ENCODE results near the gene NCOA1.
"Not testable (repeated sequence)": the region's sequence is repeated elsewhere in the genome, so short reads cannot be mapped to it uniquely, and the experiment has no call there.

NCOA1 gene

DNA sequence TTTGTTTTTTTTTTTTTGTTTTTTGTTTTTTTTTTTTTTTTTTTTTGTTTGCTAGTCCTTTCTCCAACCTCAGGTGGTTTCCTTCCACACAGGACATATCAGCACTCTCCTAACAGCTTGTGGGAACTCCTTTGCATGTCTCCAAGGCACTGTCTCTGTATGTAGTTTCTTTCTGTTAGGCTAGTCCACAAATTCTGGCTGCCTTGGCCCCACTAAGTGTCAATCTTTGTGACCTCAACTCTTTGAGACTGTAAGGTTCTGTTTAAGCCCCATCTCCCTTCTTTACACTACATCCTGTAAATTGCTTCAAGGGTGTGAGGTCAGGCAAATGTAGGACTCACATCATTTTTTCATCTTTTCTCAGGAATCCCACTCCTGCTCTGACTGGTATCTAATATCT is 85.1 kb downstream of the NCOA1 start:
- no peak for DNase-seq (ENCODE audit: low read depth, low spot score)

DNA sequence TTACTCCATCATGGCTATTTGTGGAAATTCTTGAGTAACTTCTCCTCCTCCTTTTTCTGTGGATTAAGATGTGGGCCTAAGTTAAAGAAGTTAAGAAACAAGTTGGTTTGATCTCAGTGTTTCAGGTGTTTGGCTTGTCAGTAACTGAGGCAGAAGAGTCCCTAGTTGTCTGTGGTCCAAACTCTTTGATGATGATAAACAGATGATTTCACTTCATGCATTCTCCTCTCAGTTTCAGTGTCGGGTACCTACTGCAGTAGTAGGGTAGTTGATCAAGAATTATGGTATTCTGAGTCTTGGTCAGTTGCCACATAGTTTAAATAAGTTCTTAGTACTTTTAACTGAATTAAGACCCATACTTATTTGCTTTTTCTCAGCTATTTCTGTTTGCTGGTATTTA is 85.6 kb downstream of the NCOA1 start:
- DNase-seq (ENCODE audit: low read depth, low spot score), result no peak

DNA sequence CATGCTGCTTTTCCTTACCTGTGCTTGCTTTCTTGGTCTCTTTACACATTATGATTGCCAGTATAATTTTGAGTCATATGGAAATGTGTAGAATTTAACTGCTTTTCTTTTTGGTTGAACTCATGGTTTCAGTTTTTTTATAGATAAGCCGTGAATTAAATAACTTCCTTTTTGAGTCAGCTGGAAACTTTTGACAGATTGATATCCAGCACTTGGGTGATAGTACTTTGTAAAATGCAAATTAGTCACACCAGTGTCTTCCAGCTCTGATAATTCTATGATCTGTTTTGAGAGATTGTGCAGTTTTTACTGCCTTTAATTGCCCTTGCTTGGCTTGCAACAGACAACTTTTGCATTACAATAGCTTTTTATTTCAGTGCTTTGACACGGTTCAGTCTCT is 86.4 kb downstream of the NCOA1 start:
- no peak for DNase-seq (ENCODE audit: low read depth, low spot score)

DNA sequence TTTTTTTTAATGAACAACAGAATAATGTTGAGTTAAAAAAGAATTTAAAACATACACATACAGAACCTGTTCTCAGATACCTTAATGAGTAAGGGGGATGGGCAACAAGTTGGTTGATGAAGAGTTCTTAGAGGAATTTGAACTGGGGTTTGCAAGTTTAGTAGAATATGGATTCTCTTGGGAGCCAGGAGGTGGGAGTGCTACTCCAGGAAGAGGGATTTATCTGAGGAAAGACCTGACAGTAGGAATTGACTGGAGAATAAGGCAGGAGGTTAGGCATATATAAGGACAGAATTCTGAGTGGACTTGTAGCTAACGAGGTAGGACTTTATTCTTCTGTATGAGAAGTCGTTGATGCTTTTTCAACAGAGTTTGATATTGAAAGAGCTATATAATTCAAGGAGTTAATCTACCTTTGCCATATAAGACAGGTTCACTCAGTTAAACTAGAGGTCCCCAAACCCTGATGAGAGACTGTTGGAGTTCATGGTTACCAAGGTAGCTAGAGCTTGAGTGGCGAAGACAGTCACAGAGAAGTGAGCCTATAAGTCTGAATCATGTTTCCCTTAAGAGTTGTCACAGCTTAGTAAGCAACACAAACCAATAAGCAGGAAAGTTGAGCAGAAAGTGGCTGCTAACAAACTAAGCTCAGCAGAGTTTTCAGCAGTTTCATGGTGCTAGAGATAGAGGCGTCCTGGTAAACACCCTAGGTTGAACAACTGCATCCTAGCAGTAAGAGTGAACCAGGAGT is 88.2 kb downstream of the NCOA1 start:
- no peak for DNase-seq (ENCODE audit: low read depth, low spot score)

DNA sequence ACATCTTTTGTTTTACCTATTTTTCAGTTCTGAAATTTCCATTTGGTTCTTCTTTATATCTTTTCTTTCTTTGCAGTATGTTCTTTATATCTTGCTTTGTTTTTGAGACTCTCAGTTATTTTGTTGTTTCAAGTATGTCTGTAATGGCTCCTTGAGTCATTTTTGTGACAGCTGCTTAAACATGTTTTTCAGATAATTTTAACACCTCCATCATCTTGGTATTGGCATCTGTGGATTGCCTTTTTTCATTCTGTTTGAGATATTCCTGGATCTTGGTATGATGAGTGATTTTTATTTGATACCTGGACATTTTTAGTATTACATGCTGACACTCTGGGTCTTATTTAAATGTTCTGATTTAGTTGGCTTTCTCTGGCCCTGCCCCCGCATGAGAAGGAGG is 89.5 kb downstream of the NCOA1 start:
- no peak for DNase-seq (ENCODE audit: low read depth, low spot score)

DNA sequence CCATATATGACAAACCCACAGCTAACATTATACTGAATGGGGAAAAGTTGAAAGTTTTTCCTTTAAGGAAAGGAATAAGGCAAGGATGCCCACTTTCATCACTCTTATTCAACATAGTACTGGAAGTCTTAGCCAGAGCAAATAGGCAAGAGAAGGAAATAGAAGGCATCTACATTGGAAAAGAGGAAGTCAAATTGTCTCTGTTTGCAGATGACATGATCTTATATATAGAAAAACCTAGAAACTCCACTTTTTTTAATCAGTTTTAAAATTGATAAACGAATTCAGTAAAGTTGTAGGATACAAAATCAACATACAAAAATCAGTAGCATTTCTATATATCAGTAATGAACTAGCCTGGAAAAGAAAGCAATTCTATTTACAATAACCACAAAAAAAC is 90.9 kb downstream of the NCOA1 start:
- not testable (repeated sequence) for DNase-seq (ENCODE audit: low read depth, low spot score)

DNA sequence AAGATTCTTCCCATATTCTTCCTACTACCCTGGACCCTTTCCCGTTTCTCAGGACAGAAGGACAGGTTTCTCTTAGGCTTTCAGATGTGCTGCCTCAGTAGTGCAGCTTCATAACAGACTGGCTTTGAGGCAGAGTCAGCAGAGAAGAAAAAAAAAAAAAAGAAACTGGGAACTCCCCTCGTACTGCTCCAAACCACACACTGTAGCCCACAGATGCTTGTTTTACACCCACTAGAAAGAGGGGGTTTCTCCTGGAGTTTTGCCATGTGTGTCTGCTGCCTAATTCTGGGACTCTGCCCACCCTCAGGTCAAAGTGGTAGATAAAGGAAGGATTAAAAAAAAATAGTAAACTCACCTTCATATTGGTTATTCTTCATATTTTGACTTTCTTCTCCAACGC is 95.9 kb downstream of the NCOA1 start:
- no peak for DNase-seq (ENCODE audit: low read depth, low spot score)

DNA sequence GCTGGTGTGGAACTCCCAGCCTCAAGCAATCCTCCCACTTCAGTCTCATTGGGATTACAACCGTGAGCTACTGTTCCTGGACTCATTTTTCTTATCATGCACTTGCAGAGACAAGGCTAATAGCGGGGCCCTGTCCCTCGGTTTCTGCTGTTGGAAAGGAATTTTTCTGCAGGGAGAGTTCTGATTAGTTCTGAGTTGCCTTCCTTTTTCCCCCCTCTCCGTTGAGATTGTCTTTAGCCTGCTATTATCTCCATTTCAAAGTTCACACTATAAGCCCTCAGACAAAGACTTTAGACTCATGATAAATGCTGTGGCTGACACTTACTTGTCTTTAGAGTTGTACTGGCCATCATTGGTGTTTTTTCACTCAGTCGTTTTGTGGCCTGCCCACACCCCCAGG is 97.2 kb downstream of the NCOA1 start:
- DNase-seq (ENCODE audit: low read depth, low spot score), result no peak

DNA sequence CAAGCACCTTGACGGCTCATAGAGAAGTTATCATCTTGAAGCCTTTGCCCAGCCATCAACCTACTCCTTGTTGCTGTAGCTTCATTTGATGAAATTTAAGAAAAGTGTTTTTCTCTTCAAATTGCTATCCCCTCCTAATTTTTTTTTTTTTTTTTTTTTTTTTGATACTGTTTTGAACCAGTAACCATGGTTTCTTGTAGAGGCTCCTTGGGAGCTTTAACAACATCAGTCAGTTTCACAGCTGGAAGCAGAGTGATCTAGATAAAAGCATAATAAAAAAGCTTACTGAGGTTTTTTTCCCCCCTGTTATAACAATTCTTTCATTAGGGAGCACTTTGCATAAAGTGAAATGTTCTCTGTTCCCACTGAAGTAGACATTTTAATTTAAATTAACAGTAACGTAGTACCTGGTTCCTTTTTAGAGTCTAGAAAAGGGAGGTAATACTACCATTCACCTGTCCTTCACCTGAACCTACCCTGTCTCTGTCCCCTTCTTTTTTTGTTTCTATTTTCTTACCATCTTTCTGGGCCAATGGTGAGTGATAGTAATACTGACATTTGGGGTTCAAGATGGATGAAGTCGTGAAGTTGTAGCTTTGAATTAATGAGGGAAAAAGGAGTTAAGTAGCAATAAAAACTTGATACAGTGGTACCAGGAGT is 101.5 kb downstream of the NCOA1 start:
- no peak for DNase-seq (ENCODE audit: low read depth, low spot score)

DNA sequence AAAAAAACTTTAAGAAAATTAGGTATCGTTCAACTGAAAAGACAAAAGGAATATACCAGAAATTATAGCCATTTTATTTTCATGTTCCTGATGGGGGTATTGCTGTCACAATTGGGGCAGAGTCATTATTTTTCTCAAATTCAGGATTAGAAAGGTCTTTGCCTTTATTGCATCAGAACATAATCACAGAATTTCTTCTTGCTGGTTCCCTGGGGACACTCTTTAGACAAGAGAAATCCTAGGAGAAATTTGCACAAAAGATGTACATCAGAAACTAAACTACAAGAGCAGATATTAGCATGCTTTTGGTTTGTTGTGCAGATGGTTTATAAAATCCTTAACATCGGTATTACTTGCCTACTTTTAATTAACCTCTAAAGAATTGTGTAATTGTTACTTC is 103.2 kb downstream of the NCOA1 start:
- no peak for DNase-seq (ENCODE audit: low read depth, low spot score)

DNA sequence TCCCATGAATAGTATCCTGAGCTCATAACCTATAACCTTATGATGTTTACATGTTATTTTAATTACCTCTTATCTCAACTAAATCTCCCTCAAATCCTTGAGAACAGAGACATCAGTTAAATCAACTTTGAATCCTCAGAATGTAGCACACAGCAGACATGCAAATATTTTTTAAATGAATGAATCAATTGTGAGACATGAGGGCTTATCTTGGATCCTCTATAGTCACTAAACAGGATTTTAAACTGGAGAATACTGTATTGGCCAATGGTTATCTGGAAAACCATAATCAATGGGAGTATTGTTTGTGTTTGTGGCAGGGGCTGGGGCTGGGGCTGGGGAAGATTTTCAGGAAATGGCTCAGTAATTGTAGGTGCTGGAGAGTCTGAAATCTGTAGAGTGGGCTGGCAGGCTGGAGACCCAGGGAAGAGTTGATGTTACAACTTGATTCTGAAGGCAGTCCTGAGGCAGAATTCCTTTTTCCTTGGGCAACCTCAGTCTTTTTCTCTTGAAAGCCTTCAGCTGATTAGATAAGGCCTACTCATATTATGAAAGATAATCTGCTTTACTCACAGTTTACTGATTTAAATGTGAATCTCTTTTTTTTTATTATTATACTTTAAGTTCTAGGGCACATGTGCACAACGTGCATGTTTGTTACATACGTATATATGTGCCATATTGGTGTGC is 106.3 kb downstream of the NCOA1 start:
- no peak for DNase-seq (ENCODE audit: low read depth, low spot score)

DNA sequence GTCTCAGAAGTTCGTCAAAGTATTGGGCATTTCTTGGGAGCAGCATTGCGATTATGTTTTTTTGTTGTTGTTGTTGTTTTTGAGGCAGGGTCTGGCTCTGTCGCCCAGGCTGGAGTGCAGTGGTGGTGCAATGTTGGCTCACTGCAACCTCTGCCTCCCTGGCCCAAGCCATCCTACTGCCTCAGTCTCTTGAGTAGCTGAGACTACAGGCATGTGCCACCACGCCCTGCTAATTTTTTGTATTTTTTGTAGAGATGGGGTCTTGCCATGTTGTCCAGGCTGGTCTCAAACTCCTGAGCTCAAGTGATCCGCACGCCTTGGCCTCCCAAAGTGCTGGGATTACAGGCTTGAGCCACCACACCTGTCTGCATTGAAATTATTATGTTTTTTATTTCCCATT is 109.1 kb downstream of the NCOA1 start:
- DNase-seq (ENCODE audit: low read depth, low spot score), result not testable (repeated sequence)

DNA sequence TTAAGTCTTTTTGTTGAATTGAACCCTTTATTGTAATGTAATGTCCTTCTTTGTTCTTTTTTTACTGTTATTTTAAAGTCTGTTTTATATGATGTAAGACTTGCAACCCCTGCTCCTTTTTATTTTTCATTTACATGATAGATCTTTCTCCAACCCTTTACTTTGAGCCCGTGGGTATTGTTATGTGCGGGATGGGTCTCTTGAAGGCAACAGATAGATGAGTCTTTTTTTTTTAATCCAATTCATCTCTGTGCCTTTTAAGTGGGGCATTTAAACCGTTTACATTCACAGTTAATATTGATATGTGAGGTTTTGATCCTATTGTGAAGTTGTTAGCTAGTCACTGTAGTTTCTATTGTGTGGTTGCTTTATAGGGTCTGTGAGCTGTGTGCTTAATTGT is 120.6 kb downstream of the NCOA1 start:
- DNase-seq (ENCODE audit: low read depth, low spot score), result no peak

DNA sequence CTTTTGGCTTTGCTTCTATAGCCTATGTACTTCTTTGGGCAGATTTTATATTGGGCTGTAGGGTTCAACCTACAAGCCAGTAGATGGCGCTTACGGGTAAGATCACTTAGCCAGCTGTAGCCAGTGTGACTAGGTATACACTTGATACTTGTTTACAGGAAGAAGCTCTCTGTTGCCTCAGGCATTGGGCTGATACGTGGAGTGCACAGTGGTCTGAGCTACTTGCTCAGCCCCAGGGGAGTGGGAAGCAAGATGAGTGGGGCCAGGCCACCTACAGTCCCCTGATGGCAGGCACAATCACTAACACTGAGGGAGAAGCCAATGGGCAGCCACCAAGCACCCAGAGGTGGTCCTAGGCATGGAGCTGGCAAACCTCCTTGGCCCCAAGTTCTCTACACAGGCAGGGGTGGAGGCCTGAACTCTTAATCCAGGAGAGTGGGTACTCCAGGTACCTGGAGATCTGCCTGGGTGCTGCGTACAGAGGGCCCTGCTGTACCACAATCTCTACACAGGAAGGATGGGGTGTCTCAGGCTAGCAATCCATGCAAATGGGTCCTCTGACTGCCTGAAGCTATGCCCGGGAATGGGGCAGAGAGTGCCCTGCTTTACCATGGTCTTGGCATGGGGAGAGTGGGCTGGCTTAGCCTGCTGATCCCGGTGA is 122.2 kb downstream of the NCOA1 start:
- DNase-seq (ENCODE audit: low read depth, low spot score), result no peak

DNA sequence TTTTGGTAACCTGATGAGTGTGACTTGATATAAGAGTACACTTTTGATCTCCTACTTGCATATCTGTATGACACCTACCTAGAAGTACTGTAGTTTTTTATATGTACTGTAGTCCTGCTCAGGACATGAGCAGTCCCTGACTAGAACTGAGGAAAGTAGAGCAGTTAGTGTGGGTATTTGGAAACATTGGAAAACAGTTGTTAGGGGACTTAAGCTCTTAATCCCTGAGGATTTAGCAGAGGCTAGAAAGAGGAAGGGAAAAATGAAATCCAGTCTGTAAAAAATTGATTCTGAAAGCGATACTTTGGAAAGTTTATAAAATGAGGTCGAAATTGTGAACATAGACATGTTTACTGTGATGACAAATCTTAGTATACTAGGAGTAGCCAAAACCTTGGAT is 125.6 kb downstream of the NCOA1 start:
- DNase-seq (ENCODE audit: low read depth, low spot score), result no peak

DNA sequence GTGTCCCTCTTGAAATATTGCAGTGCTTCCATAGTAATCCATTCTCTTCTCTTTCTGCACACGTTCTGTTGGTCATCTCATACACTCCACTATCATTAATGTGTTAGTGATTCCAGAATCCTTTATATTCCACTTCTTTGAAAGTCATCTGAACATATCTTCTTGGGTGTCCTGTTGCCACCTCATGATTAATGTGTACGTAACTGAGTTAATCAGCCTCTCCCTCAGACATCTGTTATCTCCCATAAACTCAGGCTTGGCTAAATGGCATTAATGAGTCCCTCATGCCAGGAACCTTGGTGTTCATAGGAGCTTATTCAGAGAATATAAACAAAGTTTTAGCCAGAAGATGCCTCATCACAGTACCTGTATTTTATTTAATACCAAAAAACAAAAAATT is 126.4 kb downstream of the NCOA1 start:
- DNase-seq (ENCODE audit: low read depth, low spot score), result no peak

DNA sequence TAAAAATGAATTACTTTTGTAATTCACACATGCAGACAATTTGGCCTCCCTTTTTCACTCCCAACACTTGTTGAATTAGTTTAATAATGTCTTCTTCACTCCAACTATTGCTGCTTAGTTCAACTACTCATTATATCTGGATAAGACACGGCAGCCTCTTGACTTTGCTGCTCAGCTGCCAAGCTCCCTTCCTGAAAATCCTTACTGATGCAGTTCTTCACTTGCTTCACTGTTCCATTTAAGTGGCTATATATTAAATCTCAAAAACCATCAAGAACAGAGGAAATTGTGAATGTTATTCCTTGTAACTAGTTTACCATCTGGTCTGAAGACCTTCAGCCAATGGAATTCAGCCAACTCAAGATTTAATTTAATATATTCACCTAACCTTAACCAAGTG is 127.1 kb downstream of the NCOA1 start:
- DNase-seq (ENCODE audit: low read depth, low spot score), result no peak

DNA sequence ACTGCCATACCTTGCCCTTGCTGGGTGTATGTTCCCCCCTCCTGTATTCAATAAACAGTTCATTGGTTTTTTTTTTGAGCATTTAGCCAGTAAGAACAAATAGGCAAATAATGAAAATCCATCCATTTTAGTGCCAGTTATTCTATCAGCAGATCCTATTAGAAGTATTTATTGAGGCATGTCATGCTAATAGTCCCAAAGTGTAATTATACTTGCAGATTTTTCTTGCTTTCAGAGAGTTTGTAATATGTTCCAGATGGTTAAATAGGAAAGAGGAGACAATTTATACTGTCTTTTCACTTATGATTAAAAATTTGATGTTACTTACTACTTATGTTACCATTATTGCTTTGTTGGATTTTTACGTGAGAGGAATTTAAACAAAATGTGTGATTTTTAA is 127.6 kb downstream of the NCOA1 start:
- no peak for DNase-seq (ENCODE audit: low read depth, low spot score)

DNA sequence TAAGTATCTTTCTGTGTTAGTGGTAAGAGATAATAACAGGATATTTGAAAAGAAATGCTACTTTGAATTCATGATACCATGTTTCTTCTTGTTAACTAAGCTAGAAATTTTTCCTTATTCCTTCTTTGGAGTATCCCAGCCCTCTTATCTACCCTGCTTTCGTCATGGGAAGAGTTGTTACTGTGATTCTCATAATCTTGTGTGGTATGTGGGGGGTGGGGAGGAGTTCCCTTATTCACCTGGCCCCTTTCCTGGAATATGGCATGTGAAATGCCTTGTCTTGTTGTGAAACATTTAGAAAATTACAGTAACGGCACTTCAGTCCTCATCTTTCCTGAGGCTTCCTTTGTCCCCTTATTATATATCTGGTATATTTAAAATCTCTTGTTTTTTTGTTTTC is 129.9 kb downstream of the NCOA1 start:
- no peak for DNase-seq (ENCODE audit: low read depth, low spot score)

DNA sequence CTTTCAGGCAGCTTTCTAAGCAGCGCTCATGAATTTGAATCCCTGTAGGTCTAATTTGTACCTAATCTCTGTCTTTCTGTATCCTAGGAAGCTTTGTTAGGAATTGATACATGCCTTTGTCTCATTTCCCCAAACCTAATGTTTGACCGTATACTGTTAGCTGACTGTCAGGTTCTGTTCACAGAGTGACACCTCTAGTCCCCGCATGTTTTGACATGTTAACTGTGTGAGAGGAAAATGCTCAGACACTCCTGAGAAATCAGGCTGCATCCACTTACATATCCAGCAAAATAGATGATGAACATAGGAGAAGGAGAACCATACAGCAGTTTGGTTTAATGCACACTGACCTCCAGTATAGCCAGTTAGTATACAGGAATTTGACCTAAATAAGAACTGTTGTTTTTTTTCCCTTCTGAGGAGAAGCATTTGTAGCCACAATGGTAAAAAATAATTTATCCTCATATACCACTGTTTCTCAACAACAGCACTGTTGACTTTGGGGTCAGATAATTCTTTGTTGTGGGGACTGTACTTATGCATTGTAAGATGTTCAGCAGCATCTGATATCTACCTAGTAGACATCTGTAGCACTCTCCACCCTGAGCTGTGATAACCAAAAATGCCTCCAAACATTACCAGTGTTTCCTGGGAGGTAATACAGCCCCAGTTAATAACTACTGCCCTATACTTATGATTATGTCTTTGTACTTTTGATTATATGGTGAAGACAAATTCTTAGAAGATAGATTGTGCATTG is 130.9 kb downstream of the NCOA1 start:
- no peak for DNase-seq (ENCODE audit: low read depth, low spot score)

DNA sequence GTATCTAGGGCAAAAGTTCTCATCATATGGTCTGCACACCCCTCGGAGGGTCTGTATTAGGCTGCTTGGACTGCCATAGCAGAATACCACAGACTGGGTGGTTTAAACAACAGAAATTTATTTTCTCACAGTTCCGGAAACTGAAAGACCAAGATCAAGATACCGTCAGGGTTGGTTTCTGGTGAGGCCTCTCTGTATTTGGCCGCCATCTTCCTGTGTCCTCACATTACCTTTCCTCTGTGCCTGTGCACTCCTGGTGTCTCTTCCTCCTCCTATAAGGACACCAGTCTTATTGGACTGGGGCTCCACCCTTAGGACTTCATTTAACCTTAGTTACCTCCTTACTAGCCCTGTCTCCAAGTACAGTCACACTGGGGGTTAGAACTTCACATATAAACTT is 132.5 kb downstream of the NCOA1 start:
- no peak for DNase-seq (ENCODE audit: low read depth, low spot score)

DNA sequence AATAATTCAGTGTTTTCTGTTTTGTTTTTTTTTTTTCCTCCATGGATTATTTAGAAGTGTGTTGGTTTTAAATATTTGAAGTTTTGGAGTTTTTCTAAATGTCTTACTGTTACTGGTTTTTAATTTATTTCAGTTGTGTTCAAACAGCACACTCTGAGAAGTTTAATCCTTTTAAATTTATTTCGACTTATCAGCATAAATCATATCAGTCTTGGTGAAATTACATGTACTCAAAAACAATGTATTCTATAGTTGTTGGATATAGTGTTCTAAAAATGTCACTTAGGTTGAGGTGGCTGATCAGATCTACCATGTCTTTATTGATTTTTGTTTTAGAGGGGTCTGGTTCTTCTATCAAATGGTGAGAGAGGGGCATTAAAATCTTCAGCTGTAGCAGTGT is 134.7 kb downstream of the NCOA1 start:
- no peak for DNase-seq (ENCODE audit: low read depth, low spot score)
